ENCODE measurements around the gene ASTN2. TPM values are rescaled to one million over a fixed set of nuclear protein-coding genes. Genes with fewer than 3 reads are reported as not detected.

Gene ASTN2
- polyA plus RNA-seq, 1 donor from 2014 or later = 6.8 TPM

DNA sequence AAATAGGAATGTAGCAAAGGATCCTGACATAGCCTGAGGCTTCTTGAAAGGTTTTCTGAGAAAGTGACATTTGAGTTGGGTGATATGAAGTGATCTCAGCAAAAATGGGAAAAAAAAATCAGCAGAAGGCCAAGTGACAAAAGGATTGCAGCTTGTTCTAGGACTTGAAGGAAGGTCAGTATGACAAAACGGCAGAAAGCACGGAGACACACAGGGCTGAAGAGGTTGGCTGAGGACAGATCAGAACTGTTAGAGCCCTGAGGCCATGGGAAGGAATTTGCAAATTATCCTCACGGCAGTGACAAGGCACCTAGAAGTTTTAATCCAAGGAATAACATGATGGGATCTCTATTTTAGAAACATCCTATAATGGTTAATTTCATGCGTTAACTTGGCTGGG, 696.7 kb downstream of the ASTN2 start:
- no peak for TF ChIP-seq EP300 (conservative IDR thresholded peaks at IDR 0.05; ENCODE audit: poor library complexity, severe bottlenecking)
- H3K4me2 ChIP-seq (ENCODE audit: low read length) = no peak overlapping the region
- H3K9me2 ChIP-seq (ENCODE audit: insufficient read depth, low read length) = no peaks in the 10 kb centered on the region
- no peaks in the 10 kb centered on the region for H3K79me2 ChIP-seq (replicated peaks; ENCODE audit: insufficient read depth, low read length)
- H3K36me3 ChIP-seq (ENCODE audit: insufficient read depth, low read length) = no peaks in the 10 kb centered on the region
- H3K27ac ChIP-seq (ENCODE audit: low read length) = no peak overlapping the region
- no peaks in the 10 kb centered on the region for H3K9me3 ChIP-seq (ENCODE audit: low read length)
- H3K4me3 ChIP-seq (ENCODE audit: low read length) = no peak overlapping the region
- no peaks in the 10 kb centered on the region for H4K20me1 ChIP-seq (ENCODE audit: insufficient read depth)
- H3K27me3 ChIP-seq (ENCODE audit: insufficient read depth, low read depth, low read length) = no peaks in the 10 kb centered on the region
- H2AFZ ChIP-seq (ENCODE audit: low read depth, low read length) = no peak overlapping the region
- H3F3A ChIP-seq (ENCODE audit: insufficient read depth, low read length, poor library complexity, severe bottlenecking) = no peaks in the 10 kb centered on the region
- no peak overlapping the region for H3K9ac ChIP-seq (ENCODE audit: low read length)

- Histone ChIP-seq H3K36me3 (ENCODE audit: insufficient read depth, low read length) (no peaks in the 10 kb centered on the region), H3K9me2 (ENCODE audit: insufficient read depth, low read length) (no peaks in the 10 kb centered on the region), H3K27ac (ENCODE audit: low read length) (no peak overlapping the region), H3K27me3 (ENCODE audit: insufficient read depth, low read depth, low read length) (no peaks in the 10 kb centered on the region), H3K9me3 (ENCODE audit: low read length) (no peaks in the 10 kb centered on the region), H3K79me2 (replicated peaks; ENCODE audit: insufficient read depth, low read length) (no peaks in the 10 kb centered on the region), H4K20me1 (ENCODE audit: insufficient read depth) (no peaks in the 10 kb centered on the region), H3K4me3 (ENCODE audit: low read length) (no peak overlapping the region), H3F3A (ENCODE audit: insufficient read depth, low read length, poor library complexity, severe bottlenecking) (no peaks in the 10 kb centered on the region), H3K9ac (ENCODE audit: low read length) (no peak overlapping the region), H2AFZ (ENCODE audit: low read depth, low read length) (no peak overlapping the region), H3K4me2 (ENCODE audit: low read length) (no peak overlapping the region)
- TF ChIP-seq, protein P1, sequence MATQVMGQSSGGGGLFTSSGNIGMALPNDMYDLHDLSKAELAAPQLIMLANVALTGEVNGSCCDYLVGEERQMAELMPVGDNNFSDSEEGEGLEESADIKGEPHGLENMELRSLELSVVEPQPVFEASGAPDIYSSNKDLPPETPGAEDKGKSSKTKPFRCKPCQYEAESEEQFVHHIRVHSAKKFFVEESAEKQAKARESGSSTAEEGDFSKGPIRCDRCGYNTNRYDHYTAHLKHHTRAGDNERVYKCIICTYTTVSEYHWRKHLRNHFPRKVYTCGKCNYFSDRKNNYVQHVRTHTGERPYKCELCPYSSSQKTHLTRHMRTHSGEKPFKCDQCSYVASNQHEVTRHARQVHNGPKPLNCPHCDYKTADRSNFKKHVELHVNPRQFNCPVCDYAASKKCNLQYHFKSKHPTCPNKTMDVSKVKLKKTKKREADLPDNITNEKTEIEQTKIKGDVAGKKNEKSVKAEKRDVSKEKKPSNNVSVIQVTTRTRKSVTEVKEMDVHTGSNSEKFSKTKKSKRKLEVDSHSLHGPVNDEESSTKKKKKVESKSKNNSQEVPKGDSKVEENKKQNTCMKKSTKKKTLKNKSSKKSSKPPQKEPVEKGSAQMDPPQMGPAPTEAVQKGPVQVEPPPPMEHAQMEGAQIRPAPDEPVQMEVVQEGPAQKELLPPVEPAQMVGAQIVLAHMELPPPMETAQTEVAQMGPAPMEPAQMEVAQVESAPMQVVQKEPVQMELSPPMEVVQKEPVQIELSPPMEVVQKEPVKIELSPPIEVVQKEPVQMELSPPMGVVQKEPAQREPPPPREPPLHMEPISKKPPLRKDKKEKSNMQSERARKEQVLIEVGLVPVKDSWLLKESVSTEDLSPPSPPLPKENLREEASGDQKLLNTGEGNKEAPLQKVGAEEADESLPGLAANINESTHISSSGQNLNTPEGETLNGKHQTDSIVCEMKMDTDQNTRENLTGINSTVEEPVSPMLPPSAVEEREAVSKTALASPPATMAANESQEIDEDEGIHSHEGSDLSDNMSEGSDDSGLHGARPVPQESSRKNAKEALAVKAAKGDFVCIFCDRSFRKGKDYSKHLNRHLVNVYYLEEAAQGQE (IDR thresholded peaks at IDR 0.05; ENCODE audit: borderline replicate concordance) = no peak
- TF ChIP-seq RAD21 (conservative IDR thresholded peaks at IDR 0.05) (no peak), TAF1 (IDR thresholded peaks at IDR 0.05; ENCODE audit: low read depth) (no peak), EP300 (conservative IDR thresholded peaks at IDR 0.05; ENCODE audit: poor library complexity, severe bottlenecking) (no peak), SMC3 (conservative IDR thresholded peaks at IDR 0.05; ENCODE audit: poor library complexity) (no peak), EZH2 (IDR thresholded peaks at IDR 0.05; ENCODE audit: borderline replicate concordance, insufficient read depth, low read length, poor library complexity, severe bottlenecking) (no peak), POLR2AphosphoS5 (IDR thresholded peaks at IDR 0.05) (no peak), MXI1 (conservative IDR thresholded peaks at IDR 0.05; ENCODE audit: poor library complexity, severe bottlenecking) (no peak)
- TF ChIP-seq, protein P2, sequence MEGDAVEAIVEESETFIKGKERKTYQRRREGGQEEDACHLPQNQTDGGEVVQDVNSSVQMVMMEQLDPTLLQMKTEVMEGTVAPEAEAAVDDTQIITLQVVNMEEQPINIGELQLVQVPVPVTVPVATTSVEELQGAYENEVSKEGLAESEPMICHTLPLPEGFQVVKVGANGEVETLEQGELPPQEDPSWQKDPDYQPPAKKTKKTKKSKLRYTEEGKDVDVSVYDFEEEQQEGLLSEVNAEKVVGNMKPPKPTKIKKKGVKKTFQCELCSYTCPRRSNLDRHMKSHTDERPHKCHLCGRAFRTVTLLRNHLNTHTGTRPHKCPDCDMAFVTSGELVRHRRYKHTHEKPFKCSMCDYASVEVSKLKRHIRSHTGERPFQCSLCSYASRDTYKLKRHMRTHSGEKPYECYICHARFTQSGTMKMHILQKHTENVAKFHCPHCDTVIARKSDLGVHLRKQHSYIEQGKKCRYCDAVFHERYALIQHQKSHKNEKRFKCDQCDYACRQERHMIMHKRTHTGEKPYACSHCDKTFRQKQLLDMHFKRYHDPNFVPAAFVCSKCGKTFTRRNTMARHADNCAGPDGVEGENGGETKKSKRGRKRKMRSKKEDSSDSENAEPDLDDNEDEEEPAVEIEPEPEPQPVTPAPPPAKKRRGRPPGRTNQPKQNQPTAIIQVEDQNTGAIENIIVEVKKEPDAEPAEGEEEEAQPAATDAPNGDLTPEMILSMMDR (IDR thresholded peaks at IDR 0.05; ENCODE audit: poor library complexity, severe bottlenecking) = no peak
These were observed 697.7 kb downstream of the ASTN2 start for GRCh38 chr9:116717150-116717549.

- Histone ChIP-seq H3K4me3 (ENCODE audit: low read length) (no peak overlapping the region), H3K36me3 (ENCODE audit: insufficient read depth, low read length) (no peaks in the 10 kb centered on the region), H2AFZ (ENCODE audit: low read depth, low read length) (no peak overlapping the region), H3K9me2 (ENCODE audit: insufficient read depth, low read length) (no peaks in the 10 kb centered on the region), H3K9ac (ENCODE audit: low read length) (no peak overlapping the region), H3F3A (ENCODE audit: insufficient read depth, low read length, poor library complexity, severe bottlenecking) (no peaks in the 10 kb centered on the region), H3K9me3 (ENCODE audit: low read length) (no peaks in the 10 kb centered on the region), H3K4me2 (ENCODE audit: low read length) (no peak overlapping the region), H3K79me2 (replicated peaks; ENCODE audit: insufficient read depth, low read length) (no peaks in the 10 kb centered on the region), H3K27me3 (ENCODE audit: insufficient read depth, low read depth, low read length) (no peaks in the 10 kb centered on the region), H4K20me1 (ENCODE audit: insufficient read depth) (no peaks in the 10 kb centered on the region), H3K27ac (ENCODE audit: low read length) (no peak overlapping the region)
- TF ChIP-seq EZH2 (IDR thresholded peaks at IDR 0.05; ENCODE audit: borderline replicate concordance, insufficient read depth, low read length, poor library complexity, severe bottlenecking) = no peak
- TF ChIP-seq, protein P2 (IDR thresholded peaks at IDR 0.05; ENCODE audit: poor library complexity, severe bottlenecking) = no peak
- TF ChIP-seq SMC3 (conservative IDR thresholded peaks at IDR 0.05; ENCODE audit: poor library complexity) = no peak
- TF ChIP-seq, protein P1 (IDR thresholded peaks at IDR 0.05; ENCODE audit: borderline replicate concordance) = no peak
- TF ChIP-seq RAD21 (conservative IDR thresholded peaks at IDR 0.05) = no peak
- TF ChIP-seq EP300 (conservative IDR thresholded peaks at IDR 0.05; ENCODE audit: poor library complexity, severe bottlenecking) = no peak
These were observed 698.4 kb downstream of the ASTN2 start for GRCh38 chr9:116716438-116716837.
